ENCODE data around the gene ST7L.
"Not testable (repeated sequence)": the region's sequence is repeated elsewhere in the genome, so short reads cannot be mapped to it uniquely, and the experiment has no call there.

ST7L gene

GRCh38 chr1:112618721-112619517, at the start of gene ST7L:
Gene ST7L, minus strand, starts transcription at chr1:112619141. Its CDS starts 28 bp downstream, at chr1:112619113.
- DNase-seq = peak; percentile 43 to 58

GRCh38 chr1:112666946-112667345, 48.0 kb upstream of the ST7L start:
- no peak for DNase-seq

GRCh38 chr1:112665857-112666256, 46.9 kb upstream of the ST7L start:
- DNase-seq = no peak

- no peak for DNase-seq
Measured at GRCh38 chr1:112651205-112651604, 32.3 kb upstream of the ST7L start.

GRCh38 chr1:112646225-112646624, 27.3 kb upstream of the ST7L start:
- no peak for DNase-seq

GRCh38 chr1:112643080-112643479, 24.1 kb upstream of the ST7L start:
- DNase-seq = no peak

- DNase-seq = not testable (repeated sequence)
Measured at GRCh38 chr1:112640437-112640836, 21.5 kb upstream of the ST7L start.

GRCh38 chr1:112638110-112638428, 19.1 kb upstream of the ST7L start:
- DNase-seq = no peak

- DNase-seq = no peak
Measured at GRCh38 chr1:112637254-112638109, 18.5 kb upstream of the ST7L start.

- no peak for DNase-seq
Measured at GRCh38 chr1:112636597-112637253, 17.8 kb upstream of the ST7L start.

GRCh38 chr1:112636056-112636455, 17.1 kb upstream of the ST7L start:
- no peak for DNase-seq

- no peak for DNase-seq
Measured at GRCh38 chr1:112634367-112634766, 15.4 kb upstream of the ST7L start.

GRCh38 chr1:112633628-112634027, 14.7 kb upstream of the ST7L start:
- DNase-seq = no peak

- no peak for DNase-seq
Measured at GRCh38 chr1:112629256-112629655, 10.3 kb upstream of the ST7L start.

GRCh38 chr1:112628516-112628915, 9.6 kb upstream of the ST7L start:
- DNase-seq = no peak

- no peak for DNase-seq
Measured at GRCh38 chr1:112626887-112627286, 7.9 kb upstream of the ST7L start.

GRCh38 chr1:112626193-112626592, 7.3 kb upstream of the ST7L start:
- no peak for DNase-seq

- no peak for DNase-seq
Measured at GRCh38 chr1:112625696-112626095, 6.8 kb upstream of the ST7L start.

- DNase-seq = not testable (repeated sequence)
Measured at GRCh38 chr1:112624493-112624892, 5.6 kb upstream of the ST7L start.

- DNase-seq = no peak
Measured at GRCh38 chr1:112620377-112620695, 1.4 kb upstream of the ST7L start.

- peak; percentile 84 to 89 for DNase-seq
Measured at GRCh38 chr1:112619518-112620376, 806 bp upstream of the ST7L start, which contains the start of gene CAPZA1. Gene CAPZA1, plus strand, starts transcription at chr1:112619832. Its CDS starts 13 bp downstream, at chr1:112619845.

- peak; percentile 27 for DNase-seq
Measured at GRCh38 chr1:112618114-112618720, 724 bp downstream of the ST7L start.
